Rectal smooth muscle tissue (tissue), 1 donor: ENCODE results near the gene DRICH1.
"Not testable (repeated sequence)": the region's sequence is repeated elsewhere in the genome, so short reads cannot be mapped to it uniquely, and the experiment has no call there.

Experiments used
- H3K27ac ChIP-seq: one replicate; pipeline ENCODE4 v1.7.0; 2013; ENCODE audit warnings: low read depth, low read length, inconsistent platforms
- H3K27me3 ChIP-seq: one replicate; pipeline ENCODE4 v1.7.0; 2013; ENCODE audit warnings: low read length; ENCODE audit not compliant: control insufficient read depth, insufficient read depth
- H3K36me3 ChIP-seq: one replicate; pipeline ENCODE4 v1.7.0; 2013; ENCODE audit warnings: low read length; ENCODE audit not compliant: control insufficient read depth, insufficient read depth
- H3K4me1 ChIP-seq: one replicate; pipeline ENCODE4 v1.7.0; 2013; ENCODE audit warnings: low read length; ENCODE audit not compliant: control insufficient read depth, insufficient read depth
- H3K4me3 ChIP-seq: one replicate; pipeline ENCODE4 v1.7.0; 2013; ENCODE audit warnings: low read length
- H3K9ac ChIP-seq: one replicate; pipeline ENCODE4 v1.7.0; 2013; ENCODE audit warnings: low read length

Gene DRICH1

GRCh38 chr22:23566705-23567475 is 65.2 kb downstream of the DRICH1 start:
- Histone ChIP-seq H3K4me1 (peaks cover 2% of the 10 kb centered on the region), H3K27ac (no peak overlapping the region), H3K9ac (no peak overlapping the region), H3K36me3 (no peaks in the 10 kb centered on the region), H3K4me3 (no peak overlapping the region), H3K27me3 (peaks cover 10% of the 10 kb centered on the region)

- Histone ChIP-seq H3K4me1 (peaks cover 2% of the 10 kb centered on the region), H3K36me3 (no peaks in the 10 kb centered on the region), H3K27me3 (peaks cover 10% of the 10 kb centered on the region), H3K4me3 (peak overlapping the region; percentile 29), H3K9ac (no peak overlapping the region), H3K27ac (no peak overlapping the region)
Measured at GRCh38 chr22:23565915-23566704, 66.0 kb downstream of the DRICH1 start.

GRCh38 chr22:23565305-23565914 is 66.7 kb downstream of the DRICH1 start:
- no peak overlapping the region for H3K27ac ChIP-seq
- peak overlapping the region; percentile 29 for H3K4me3 ChIP-seq
- peaks cover 2% of the 10 kb centered on the region for H3K4me1 ChIP-seq
- H3K9ac ChIP-seq, result no peak overlapping the region
- H3K27me3 ChIP-seq, result peaks cover 10% of the 10 kb centered on the region
- no peaks in the 10 kb centered on the region for H3K36me3 ChIP-seq

GRCh38 chr22:23564276-23564675 is 67.8 kb downstream of the DRICH1 start:
- Histone ChIP-seq H3K4me3 (no peak overlapping the region), H3K9ac (no peak overlapping the region), H3K36me3 (no peaks in the 10 kb centered on the region), H3K27ac (no peak overlapping the region), H3K27me3 (peaks cover 10% of the 10 kb centered on the region), H3K4me1 (peaks cover 2% of the 10 kb centered on the region)

- H3K4me1 ChIP-seq, result peaks cover 2% of the 10 kb centered on the region
- no peak overlapping the region for H3K4me3 ChIP-seq
- H3K36me3 ChIP-seq, result no peaks in the 10 kb centered on the region
- H3K27ac ChIP-seq, result no peak overlapping the region
- peaks cover 10% of the 10 kb centered on the region for H3K27me3 ChIP-seq
- no peak overlapping the region for H3K9ac ChIP-seq
Measured at GRCh38 chr22:23563111-23563510, 69.0 kb downstream of the DRICH1 start.

GRCh38 chr22:23562186-23562585 is 69.9 kb downstream of the DRICH1 start:
- Histone ChIP-seq H3K27me3 (peaks cover 8% of the 10 kb centered on the region), H3K4me3 (no peak overlapping the region), H3K27ac (no peak overlapping the region), H3K36me3 (no peaks in the 10 kb centered on the region), H3K4me1 (peaks cover 2% of the 10 kb centered on the region), H3K9ac (no peak overlapping the region)

GRCh38 chr22:23561025-23561510 is 71.1 kb downstream of the DRICH1 start:
- not testable (repeated sequence) for H3K27me3 ChIP-seq, H3K27ac ChIP-seq, H3K4me1 ChIP-seq, H3K4me3 ChIP-seq, H3K9ac ChIP-seq, H3K36me3 ChIP-seq

- not testable (repeated sequence) for H3K9ac ChIP-seq, H3K4me3 ChIP-seq, H3K36me3 ChIP-seq, H3K4me1 ChIP-seq, H3K27me3 ChIP-seq, H3K27ac ChIP-seq
Measured at GRCh38 chr22:23560215-23560614, 71.9 kb downstream of the DRICH1 start.
